HG03196 (cell line): ENCODE data around the gene ZDHHC16.

Experiments
- ATAC-seq: cut with Tn5 transposase; IDR thresholded peaks from one replicate; pipeline ENCODE4 v1.9.1; 2021; ENCODE audit not compliant: unreplicated experiment

The ZDHHC16 gene

DNA sequence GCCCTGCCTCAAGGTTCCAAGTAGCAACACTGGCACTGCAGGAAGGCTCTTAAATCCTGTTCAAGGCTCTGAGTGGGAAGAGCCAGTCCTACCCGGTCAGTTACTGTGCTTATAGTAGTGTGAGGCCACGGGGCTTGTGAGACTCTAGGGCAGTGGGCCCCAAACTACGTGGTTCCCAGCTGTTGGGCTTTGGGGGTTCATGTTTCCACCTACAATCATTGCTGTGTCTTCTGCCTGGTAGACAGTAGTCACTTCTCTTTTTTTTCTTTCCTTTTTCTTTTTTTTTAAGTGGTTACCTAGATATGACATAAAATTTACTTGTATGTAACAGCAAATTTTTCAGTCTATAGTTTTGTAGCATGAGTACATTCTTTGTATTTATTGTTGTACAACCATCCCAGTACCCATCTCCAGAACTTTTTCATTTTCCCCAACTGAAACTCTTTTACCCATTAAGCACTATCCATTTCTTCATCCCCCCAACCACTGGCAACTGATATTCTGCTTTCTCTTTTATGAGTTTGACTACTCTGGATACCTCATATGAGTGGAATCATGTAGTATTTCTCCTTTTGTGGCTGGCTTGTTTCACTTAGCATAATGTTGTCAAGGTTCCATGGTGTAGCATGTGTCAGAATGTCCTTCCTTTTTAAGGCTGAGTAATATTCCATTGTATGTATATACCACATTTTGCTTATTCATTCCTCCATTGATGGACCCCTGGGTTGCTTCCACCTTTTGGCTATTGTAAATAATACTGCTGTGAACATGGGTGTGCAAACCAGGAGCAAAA, 60.4 kb downstream of the ZDHHC16 start:
- no peak for ATAC-seq
